ENCODE measurements around the gene FBN1. TPM values are rescaled to one million over a fixed set of nuclear protein-coding genes. Genes with fewer than 3 reads are reported as not detected.

FBN1 gene
- total RNA-seq, 1 donor, result 984 TPM

DNA sequence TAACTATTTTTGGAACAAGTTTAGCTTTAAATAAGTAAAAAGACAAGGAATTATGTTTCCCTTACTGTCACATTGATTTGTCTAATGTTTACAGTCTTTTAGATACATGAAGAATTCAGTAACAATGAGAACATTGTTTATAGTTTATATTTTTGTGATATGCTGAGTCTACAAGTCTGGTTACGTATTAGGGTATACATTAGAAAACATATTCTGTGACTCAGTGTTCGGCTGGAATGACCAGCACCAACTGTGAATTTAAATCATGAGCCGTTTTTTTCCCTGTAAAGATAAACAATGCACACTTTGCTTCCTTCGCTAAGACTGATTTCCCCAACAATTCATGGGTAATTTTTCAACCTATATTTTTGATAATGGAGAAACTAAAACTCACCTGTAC, 182.8 kb downstream of the FBN1 start:
- TF ChIP-seq, protein P1, sequence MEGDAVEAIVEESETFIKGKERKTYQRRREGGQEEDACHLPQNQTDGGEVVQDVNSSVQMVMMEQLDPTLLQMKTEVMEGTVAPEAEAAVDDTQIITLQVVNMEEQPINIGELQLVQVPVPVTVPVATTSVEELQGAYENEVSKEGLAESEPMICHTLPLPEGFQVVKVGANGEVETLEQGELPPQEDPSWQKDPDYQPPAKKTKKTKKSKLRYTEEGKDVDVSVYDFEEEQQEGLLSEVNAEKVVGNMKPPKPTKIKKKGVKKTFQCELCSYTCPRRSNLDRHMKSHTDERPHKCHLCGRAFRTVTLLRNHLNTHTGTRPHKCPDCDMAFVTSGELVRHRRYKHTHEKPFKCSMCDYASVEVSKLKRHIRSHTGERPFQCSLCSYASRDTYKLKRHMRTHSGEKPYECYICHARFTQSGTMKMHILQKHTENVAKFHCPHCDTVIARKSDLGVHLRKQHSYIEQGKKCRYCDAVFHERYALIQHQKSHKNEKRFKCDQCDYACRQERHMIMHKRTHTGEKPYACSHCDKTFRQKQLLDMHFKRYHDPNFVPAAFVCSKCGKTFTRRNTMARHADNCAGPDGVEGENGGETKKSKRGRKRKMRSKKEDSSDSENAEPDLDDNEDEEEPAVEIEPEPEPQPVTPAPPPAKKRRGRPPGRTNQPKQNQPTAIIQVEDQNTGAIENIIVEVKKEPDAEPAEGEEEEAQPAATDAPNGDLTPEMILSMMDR (IDR thresholded peaks at IDR 0.05; ENCODE audit: insufficient read depth, low read length), result no peak
- no peak for DNase-seq (ENCODE audit: low read depth)
- no peak overlapping the region for H3K4me3 ChIP-seq (ENCODE audit: low read depth, low read length)

DNA sequence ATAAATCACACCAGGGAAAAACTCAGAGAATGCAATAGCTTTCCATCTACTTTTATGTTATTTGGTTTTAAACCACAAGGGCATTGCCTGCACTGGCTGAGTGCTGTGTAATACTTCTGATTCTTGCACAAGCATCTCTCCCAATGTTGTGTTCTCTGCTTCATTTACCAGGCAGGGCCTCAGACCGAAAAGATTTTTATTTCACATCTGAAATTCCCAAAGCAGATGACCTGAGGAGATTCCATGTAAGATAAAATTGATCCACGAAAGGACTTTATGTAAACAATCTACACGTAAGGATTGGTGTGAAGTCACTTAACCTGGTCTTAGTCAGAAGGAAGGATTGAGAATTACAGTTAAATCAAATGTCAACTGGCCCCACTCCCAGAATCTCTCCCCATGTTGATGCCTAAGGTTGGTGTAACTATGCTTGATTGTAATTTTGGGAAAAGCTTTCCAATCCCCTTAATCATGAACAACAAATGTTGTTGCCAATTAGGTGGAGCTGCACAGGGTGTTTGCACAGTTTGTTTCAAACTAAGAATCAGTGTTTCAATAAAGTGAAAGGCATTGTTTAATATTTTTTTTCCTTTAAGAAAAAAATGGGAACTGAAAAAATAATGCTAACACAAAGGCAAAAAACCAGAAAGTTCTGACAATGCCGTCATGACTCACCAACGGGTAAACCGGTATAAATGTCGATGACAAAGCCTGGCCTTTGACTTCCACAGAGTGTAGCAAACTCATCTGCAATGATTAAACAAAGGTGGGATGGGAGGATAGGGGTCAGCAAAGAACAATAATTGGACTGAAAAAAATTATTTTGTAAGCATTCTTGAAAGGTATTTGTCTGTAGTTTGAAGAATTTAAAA, 185.7 kb downstream of the FBN1 start:
- peak; percentile 94 for DNase-seq (ENCODE audit: low read depth)
- no peak overlapping the region for H3K4me3 ChIP-seq (ENCODE audit: low read depth, low read length)
- TF ChIP-seq, protein P1 (IDR thresholded peaks at IDR 0.05; ENCODE audit: insufficient read depth, low read length), result peak; percentile 37

DNA sequence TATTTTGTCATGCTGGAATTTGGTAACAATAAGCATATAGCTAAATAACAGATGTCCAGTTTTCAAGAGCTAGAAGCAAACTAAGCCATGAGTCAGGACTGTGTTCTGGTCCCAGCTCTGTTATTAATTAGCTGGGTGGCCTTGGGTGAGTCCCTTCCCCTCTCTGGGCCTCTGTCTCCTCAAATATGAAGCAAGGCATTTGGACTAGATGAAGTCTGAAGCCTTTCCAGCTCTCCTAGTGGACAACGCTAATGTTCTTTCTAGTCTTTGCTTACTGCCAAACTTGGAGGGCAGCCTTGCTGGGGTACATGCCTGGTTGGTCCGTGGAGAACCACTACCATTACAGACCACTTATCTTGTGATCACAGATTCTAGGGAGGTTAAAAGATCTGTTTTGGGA, 186.6 kb downstream of the FBN1 start:
- DNase-seq (ENCODE audit: low read depth), result peak; percentile 72
- TF ChIP-seq, protein P1 (IDR thresholded peaks at IDR 0.05; ENCODE audit: insufficient read depth, low read length), result no peak
- H3K4me3 ChIP-seq (ENCODE audit: low read depth, low read length), result no peak overlapping the region

DNA sequence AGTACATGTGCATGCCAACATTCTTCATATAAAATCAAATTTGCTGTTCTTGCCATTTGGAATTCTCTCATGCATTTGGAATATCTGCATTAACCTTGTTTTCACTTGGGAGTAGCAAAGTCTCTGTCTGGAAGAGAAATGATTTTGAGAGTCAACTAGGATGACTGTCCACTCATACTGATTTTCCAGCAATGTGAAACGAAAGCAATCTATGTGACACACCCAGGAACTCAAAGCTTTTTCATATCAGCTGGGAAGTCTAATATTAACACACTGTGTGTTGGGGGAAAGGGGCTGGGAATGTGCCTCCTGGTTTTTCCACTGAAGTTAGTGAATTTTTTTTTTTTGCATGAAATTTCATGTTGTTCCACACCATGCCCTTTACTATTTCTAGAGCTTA, 189.4 kb downstream of the FBN1 start:
- peak; percentile 59 for DNase-seq (ENCODE audit: low read depth)
- no peak overlapping the region for H3K4me3 ChIP-seq (ENCODE audit: low read depth, low read length)
- TF ChIP-seq, protein P1 (IDR thresholded peaks at IDR 0.05; ENCODE audit: insufficient read depth, low read length), result no peak

DNA sequence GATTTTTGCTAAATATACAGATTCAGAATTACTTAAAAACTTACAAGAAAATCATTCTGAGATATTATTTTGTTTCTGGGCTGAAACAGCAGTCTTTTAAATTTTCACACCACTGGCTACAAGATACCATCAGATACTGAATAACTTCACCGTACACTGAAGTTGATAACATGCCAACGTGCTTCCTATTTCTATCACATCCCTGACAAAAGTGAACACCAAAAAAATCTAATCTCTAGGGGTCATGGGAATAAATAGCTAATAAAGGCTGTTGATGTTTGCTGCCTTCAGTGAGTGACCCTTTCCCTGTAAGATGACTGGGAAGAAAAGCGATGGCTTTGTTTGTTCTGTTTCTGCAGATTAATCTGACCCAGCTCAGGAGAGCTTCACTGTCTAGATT, 193.8 kb downstream of the FBN1 start:
- TF ChIP-seq, protein P1 (IDR thresholded peaks at IDR 0.05; ENCODE audit: insufficient read depth, low read length), result no peak
- no peak for DNase-seq (ENCODE audit: low read depth)
- no peak overlapping the region for H3K4me3 ChIP-seq (ENCODE audit: low read depth, low read length)

DNA sequence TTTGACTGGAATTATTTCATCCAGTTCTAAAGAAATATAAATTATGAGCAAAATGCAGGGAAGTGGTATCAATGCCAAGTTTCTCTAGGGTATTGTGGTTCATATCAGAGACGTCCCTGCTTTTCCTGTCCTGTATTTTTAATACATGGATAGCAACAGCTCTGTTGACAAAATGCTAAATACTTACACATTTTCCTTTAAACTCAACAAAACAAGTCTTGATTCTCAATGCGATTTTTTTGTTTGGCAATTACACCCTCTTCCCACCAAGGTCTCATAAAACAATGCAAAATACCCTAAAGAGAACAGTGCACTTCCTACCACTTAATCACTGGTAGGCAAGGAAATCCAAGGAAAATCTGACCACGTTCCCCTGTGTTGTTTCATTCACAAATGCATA, 194.3 kb downstream of the FBN1 start:
- TF ChIP-seq, protein P1 (IDR thresholded peaks at IDR 0.05; ENCODE audit: insufficient read depth, low read length), result no peak
- no peak for DNase-seq (ENCODE audit: low read depth)
- no peak overlapping the region for H3K4me3 ChIP-seq (ENCODE audit: low read depth, low read length)

All from fibroblast of the aortic adventitia (primary cell).